ENCODE results near the gene ANKRD13C. TPM values are rescaled to one million over a fixed set of nuclear protein-coding genes. Genes with fewer than 3 reads are reported as not detected.

ANKRD13C gene
- total and polyA plus RNA-seq, 2 of the 4 experiments (the other 2 are of a cell fraction) = 8.3 to 10.9 TPM

DNA sequence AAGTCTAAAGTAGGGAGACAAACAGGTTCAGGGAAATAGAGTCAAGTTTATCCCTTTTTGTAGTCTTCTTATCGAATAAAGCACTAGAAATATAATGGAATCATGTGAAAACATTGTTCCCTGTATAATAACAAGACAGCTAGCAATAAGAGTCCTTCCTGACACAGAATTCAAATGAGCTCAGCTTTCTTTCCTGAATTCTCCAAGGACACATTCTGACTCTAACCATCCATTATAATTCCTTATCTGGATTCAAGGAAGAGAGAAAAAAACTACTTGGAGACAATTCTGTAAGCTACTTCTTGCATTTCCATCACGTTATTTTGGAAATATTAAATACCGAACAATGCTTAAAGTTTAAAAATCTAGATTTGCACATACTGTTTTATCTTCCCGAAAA lies 58.8 kb downstream of the ANKRD13C start:
- CTCF ChIA-PET = interaction anchor here (0.6 kb wide), 1 partner anchor 19 kb away, joined by 5 read pairs; no protein-coding TSS in a partner anchor
- POLR2A ChIA-PET (ENCODE audit: unreplicated experiment) = no interaction called here

More for the DNA sequence above, 58.8 kb downstream of the ANKRD13C start:
- Histone ChIP-seq H4K5ac (ENCODE audit: low read depth, low read length) (no peak overlapping the region), H3K14ac (replicated peaks; ENCODE audit: low read depth, low read length) (no peak overlapping the region), H2AK9ac (replicated peaks; ENCODE audit: low read depth, low read length, poor library complexity) (no peak overlapping the region), H3K4me2 (ENCODE audit: low read depth, low read length) (no peak overlapping the region), H2BK120ac (ENCODE audit: low read depth, low read length) (no peak overlapping the region), H2BK5ac (ENCODE audit: low read depth, low read length, poor library complexity, severe bottlenecking) (no peak overlapping the region), H3K27ac (ENCODE audit: insufficient read depth, low read length) (no peak overlapping the region), H3K4ac (ENCODE audit: low read depth, low read length) (no peak overlapping the region), H3K79me1 (ENCODE audit: low read depth in 1 of 2, low read length in 2 of 2) (peaks cover 0 to 7% of the 10 kb centered on the region in 2 experiments; a peak in 2 of 4 replicates), H2AK5ac (ENCODE audit: low read depth, low read length) (no peak overlapping the region), H3K9ac (ENCODE audit: low read depth, low read length) (no peak overlapping the region), H4K20me1 (ENCODE audit: insufficient read depth, low read length) (no peaks in the 10 kb centered on the region), H4K91ac (ENCODE audit: insufficient read depth, low read depth, low read length) (no peak overlapping the region), H3K9me3 (ENCODE audit: control insufficient read depth, insufficient read depth, low read length) (no peaks in the 10 kb centered on the region), H2BK20ac (ENCODE audit: low read depth, low read length) (no peak overlapping the region), H3K4me3 (ENCODE audit: insufficient read depth, low read depth, low read length) (no peak overlapping the region), H3K27me3 (ENCODE audit: control insufficient read depth, insufficient read depth, low read length) (no peaks in the 10 kb centered on the region), H4K8ac (ENCODE audit: low read depth in 2 of 2, low read length in 2 of 2) (no peak overlapping the region), H3K56ac (ENCODE audit: extremely low read depth, insufficient read depth, low read length) (no peak overlapping the region), H2BK15ac (ENCODE audit: low read depth, low read length) (no peak overlapping the region), H3K36me3 (ENCODE audit: control insufficient read depth, insufficient read depth, low read length) (peaks cover 16% of the 10 kb centered on the region), H3K23ac (ENCODE audit: low read depth, low read length) (no peak overlapping the region), H3K9me1 (ENCODE audit: insufficient read depth, low read length) (no peaks in the 10 kb centered on the region), H3K4me1 (ENCODE audit: control insufficient read depth, insufficient read depth, low read length) (no peaks in the 10 kb centered on the region; the same call in 1 of the 2 replicates), H3K18ac (ENCODE audit: low read depth, low read length) (no peak overlapping the region), H2AFZ (replicated peaks; ENCODE audit: low read length, poor library complexity) (no peak overlapping the region)
- in situ Hi-C loops (cut with MboI; ENCODE audit: low sequenced_read_pairs) = no loop called here
- 100% methylated on average over 1 of the region's 4 CpGs; no CpG with 5 or more reads in 1 of the 2 experiments for WGBS, 2 experiments (ENCODE audit: extremely low coverage in 2 of 2, insufficient read length in 1 of 2)
- intact Hi-C loops (cut with micrococcal nuclease) = no loop called here
- ATAC-seq (ENCODE audit: low read depth) (no peak), DNase-seq (no peak)
- no peak for TF ChIP-seq SMC3 (IDR thresholded peaks at IDR 0.05; ENCODE audit: low read depth, low read length)
- TF ChIP-seq CHD1 (IDR thresholded peaks at IDR 0.05; ENCODE audit: low read depth, low read length) = no peak
- TF ChIP-seq FOS (IDR thresholded peaks at IDR 0.05; ENCODE audit: low read depth, low read length) = no peak
- TF ChIP-seq MXI1 (IDR thresholded peaks at IDR 0.05; ENCODE audit: borderline replicate concordance, low read depth, low read length) = no peak
- no peak for TF ChIP-seq RFX5 (IDR thresholded peaks at IDR 0.05; ENCODE audit: low read depth, low read length)
- TF ChIP-seq, protein P1, sequence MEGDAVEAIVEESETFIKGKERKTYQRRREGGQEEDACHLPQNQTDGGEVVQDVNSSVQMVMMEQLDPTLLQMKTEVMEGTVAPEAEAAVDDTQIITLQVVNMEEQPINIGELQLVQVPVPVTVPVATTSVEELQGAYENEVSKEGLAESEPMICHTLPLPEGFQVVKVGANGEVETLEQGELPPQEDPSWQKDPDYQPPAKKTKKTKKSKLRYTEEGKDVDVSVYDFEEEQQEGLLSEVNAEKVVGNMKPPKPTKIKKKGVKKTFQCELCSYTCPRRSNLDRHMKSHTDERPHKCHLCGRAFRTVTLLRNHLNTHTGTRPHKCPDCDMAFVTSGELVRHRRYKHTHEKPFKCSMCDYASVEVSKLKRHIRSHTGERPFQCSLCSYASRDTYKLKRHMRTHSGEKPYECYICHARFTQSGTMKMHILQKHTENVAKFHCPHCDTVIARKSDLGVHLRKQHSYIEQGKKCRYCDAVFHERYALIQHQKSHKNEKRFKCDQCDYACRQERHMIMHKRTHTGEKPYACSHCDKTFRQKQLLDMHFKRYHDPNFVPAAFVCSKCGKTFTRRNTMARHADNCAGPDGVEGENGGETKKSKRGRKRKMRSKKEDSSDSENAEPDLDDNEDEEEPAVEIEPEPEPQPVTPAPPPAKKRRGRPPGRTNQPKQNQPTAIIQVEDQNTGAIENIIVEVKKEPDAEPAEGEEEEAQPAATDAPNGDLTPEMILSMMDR (conservative IDR thresholded peaks at IDR 0.05; ENCODE audit: low read depth, low read length) = no peak
- TF ChIP-seq POLR2A (IDR thresholded peaks at IDR 0.05; ENCODE audit: low read depth, low read length) = no peak
- BruUV-seq (replicated peaks) = no TSS peak
- dilution Hi-C loops (cut with HindIII; ENCODE audit: low sequenced_read_pairs, unreplicated experiment) = no loop called here
